GM19023 (cell line): ENCODE data around the gene GPR158.

Experiments
- ATAC-seq: cut with Tn5 transposase; IDR thresholded peaks from one replicate; pipeline ENCODE4 v1.9.1; 2021; ENCODE audit warnings: mild to moderate bottlenecking, moderate library complexity; ENCODE audit not compliant: unreplicated experiment

GPR158 gene

GRCh38 chr10:25492040-25492439 lies 317.2 kb downstream of the GPR158 start:
- ATAC-seq = no peak

- ATAC-seq = no peak
Observed at GRCh38 chr10:25492680-25493079, 317.9 kb downstream of the GPR158 start.

- ATAC-seq = no peak
Observed at GRCh38 chr10:25493122-25493893, 318.5 kb downstream of the GPR158 start.

- no peak for ATAC-seq
Observed at GRCh38 chr10:25497246-25497645, 322.4 kb downstream of the GPR158 start.

- no peak for ATAC-seq
Observed at GRCh38 chr10:25498645-25499044, 323.8 kb downstream of the GPR158 start.

- no peak for ATAC-seq
Observed at GRCh38 chr10:25501912-25502311, 327.1 kb downstream of the GPR158 start.

GRCh38 chr10:25502453-25502852 lies 327.7 kb downstream of the GPR158 start:
- no peak for ATAC-seq

- ATAC-seq = no peak
Observed at GRCh38 chr10:25504306-25504705, 329.5 kb downstream of the GPR158 start.

GRCh38 chr10:25504838-25505237 lies 330.0 kb downstream of the GPR158 start:
- ATAC-seq = no peak

- no peak for ATAC-seq
Observed at GRCh38 chr10:25505466-25505865, 330.7 kb downstream of the GPR158 start.

GRCh38 chr10:25506821-25507335 lies 332.1 kb downstream of the GPR158 start:
- ATAC-seq = no peak

- ATAC-seq = no peak
Observed at GRCh38 chr10:25508112-25508815, 333.5 kb downstream of the GPR158 start.

- ATAC-seq = no peak
Observed at GRCh38 chr10:25509151-25509550, 334.4 kb downstream of the GPR158 start.

GRCh38 chr10:25522294-25522693 lies 347.5 kb downstream of the GPR158 start:
- ATAC-seq = no peak

GRCh38 chr10:25522946-25523608 lies 348.3 kb downstream of the GPR158 start:
- ATAC-seq = no peak

- ATAC-seq = no peak
Observed at GRCh38 chr10:25530306-25530705, 355.5 kb downstream of the GPR158 start.

GRCh38 chr10:25531457-25532061 lies 356.8 kb downstream of the GPR158 start:
- ATAC-seq = no peak

GRCh38 chr10:25532213-25532612 lies 357.4 kb downstream of the GPR158 start:
- no peak for ATAC-seq

GRCh38 chr10:25536027-25536426 lies 361.2 kb downstream of the GPR158 start:
- ATAC-seq = no peak

- ATAC-seq = no peak
Observed at GRCh38 chr10:25547382-25547781, 372.6 kb downstream of the GPR158 start.

- ATAC-seq = no peak
Observed at GRCh38 chr10:25552283-25552919, 377.6 kb downstream of the GPR158 start.
